ENCODE data around the gene TMEM14B.

The TMEM14B gene

DNA sequence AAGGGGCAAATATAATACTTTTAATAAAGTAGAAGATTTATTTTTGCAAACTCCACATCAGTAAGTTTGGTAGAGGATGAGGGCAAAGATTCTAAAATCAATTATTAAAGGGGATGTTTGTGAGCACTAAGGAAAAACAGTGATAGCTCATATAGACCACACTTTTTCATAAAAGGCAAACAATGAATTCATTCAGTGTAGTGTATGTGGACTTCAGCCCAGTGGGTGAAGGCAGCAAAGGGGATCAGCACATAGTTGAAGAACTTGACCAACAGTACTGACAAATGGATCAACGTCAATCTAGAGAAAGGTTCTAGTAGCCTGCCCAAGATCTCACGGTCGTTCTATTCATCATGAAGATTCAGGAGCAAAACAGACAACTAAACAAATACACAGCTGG lies 45.4 kb downstream of the TMEM14B start:
- CTCF ChIA-PET, result no interaction called here
- no peak for TF ChIP-seq L3MBTL2 (conservative IDR thresholded peaks at IDR 0.05)
- no peak for TF ChIP-seq ARNT (IDR thresholded peaks at IDR 0.05)
- no peak for TF ChIP-seq FOXM1 (IDR thresholded peaks at IDR 0.05; ENCODE audit: borderline replicate concordance)
- no peak for TF ChIP-seq PKNOX1 (IDR thresholded peaks at IDR 0.05)
- TF ChIP-seq ELF4 (IDR thresholded peaks at IDR 0.05), result no peak
- no peak for TF ChIP-seq CTBP1 (IDR thresholded peaks at IDR 0.05; ENCODE audit: borderline replicate concordance)
- no peak for TF ChIP-seq SP1 (IDR thresholded peaks at IDR 0.05)
- no peak for TF ChIP-seq FOXA1 (IDR thresholded peaks at IDR 0.05)
- TF ChIP-seq LEF1 (IDR thresholded peaks at IDR 0.05; ENCODE audit: borderline replicate concordance), result no peak
- no peak for TF ChIP-seq BHLHE40 (IDR thresholded peaks at IDR 0.05; ENCODE audit: borderline replicate concordance)
- no peak for TF ChIP-seq HDGF (IDR thresholded peaks at IDR 0.05; ENCODE audit: borderline replicate concordance)
- TF ChIP-seq FOXK2 (IDR thresholded peaks at IDR 0.05), result no peak
- TF ChIP-seq SUZ12 (IDR thresholded peaks at IDR 0.05), result no peak
- no peak for DNase-seq (ENCODE audit: extremely low spot score)
- POLR2A ChIA-PET, result no interaction called here

- CTCF ChIA-PET, result no interaction called here
These were observed 46.1 kb downstream of the TMEM14B start for GRCh38 chr6:10793695-10794094.

GRCh38 chr6:10794239-10794638 lies 46.6 kb downstream of the TMEM14B start:
- DNase-seq (ENCODE audit: extremely low spot score), result no peak
- POLR2A ChIA-PET, result no interaction called here
- CTCF ChIA-PET, result no interaction called here
- TF ChIP-seq LEF1 (IDR thresholded peaks at IDR 0.05; ENCODE audit: borderline replicate concordance) (no peak), FOXK2 (IDR thresholded peaks at IDR 0.05) (no peak), FOXM1 (IDR thresholded peaks at IDR 0.05; ENCODE audit: borderline replicate concordance) (no peak), PKNOX1 (IDR thresholded peaks at IDR 0.05) (no peak), ARNT (IDR thresholded peaks at IDR 0.05) (no peak), L3MBTL2 (conservative IDR thresholded peaks at IDR 0.05) (no peak), ELF4 (IDR thresholded peaks at IDR 0.05) (no peak), BHLHE40 (IDR thresholded peaks at IDR 0.05; ENCODE audit: borderline replicate concordance) (no peak), SP1 (IDR thresholded peaks at IDR 0.05) (no peak), CTBP1 (IDR thresholded peaks at IDR 0.05; ENCODE audit: borderline replicate concordance) (no peak), TARDBP (IDR thresholded peaks at IDR 0.05) (no peak), HDGF (IDR thresholded peaks at IDR 0.05; ENCODE audit: borderline replicate concordance) (no peak), SUZ12 (IDR thresholded peaks at IDR 0.05) (no peak), ZNF384 (IDR thresholded peaks at IDR 0.05) (no peak), NFRKB (IDR thresholded peaks at IDR 0.05) (no peak)

More at GRCh38 chr6:10793695-10794094, 46.1 kb downstream of the TMEM14B start:
- TF ChIP-seq NFRKB (IDR thresholded peaks at IDR 0.05), result no peak
- POLR2A ChIA-PET, result no interaction called here
- no peak for DNase-seq (ENCODE audit: extremely low spot score)

DNA sequence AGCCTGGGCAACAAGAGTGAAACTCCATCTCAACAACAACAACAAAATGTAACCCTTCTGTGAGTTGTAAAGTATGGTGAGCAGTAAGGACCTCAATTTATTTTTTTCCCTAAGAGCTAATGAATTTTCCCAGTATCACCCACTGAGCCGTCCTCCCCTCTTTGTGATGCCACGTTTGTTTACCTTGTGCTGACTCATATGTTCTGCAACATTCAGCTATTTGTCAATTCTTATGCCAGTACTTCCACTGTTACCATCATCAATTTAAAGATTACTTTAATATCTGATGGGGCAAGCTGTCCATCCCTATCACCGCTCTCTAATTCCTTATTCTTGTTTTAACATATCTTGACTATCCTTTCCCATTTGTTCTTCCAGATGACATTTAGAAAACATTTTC lies 53.2 kb downstream of the TMEM14B start:
- no peak for DNase-seq (ENCODE audit: extremely low spot score)
- CTCF ChIA-PET, result interaction anchor here (0.7 to 2.5 kb wide), 2 partner anchors 288 to 322 kb away, joined by 3 to 15 read pairs; no protein-coding TSS in a partner anchor
- TF ChIP-seq L3MBTL2 (conservative IDR thresholded peaks at IDR 0.05), result no peak
- TF ChIP-seq LEF1 (IDR thresholded peaks at IDR 0.05; ENCODE audit: borderline replicate concordance), result no peak
- no peak for TF ChIP-seq FOXM1 (IDR thresholded peaks at IDR 0.05; ENCODE audit: borderline replicate concordance)
- POLR2A ChIA-PET, result no interaction called here

GRCh38 chr6:10801224-10801848 lies 53.7 kb downstream of the TMEM14B start:
- ChIA-PET CTCF (interaction anchor here (2.5 kb wide), 1 partner anchor 323 kb away, joined by 15 read pairs; no protein-coding TSS in a partner anchor), POLR2A (no interaction called here)
- no peak for TF ChIP-seq ZNF384 (IDR thresholded peaks at IDR 0.05)
- no peak for TF ChIP-seq FOXA1 (IDR thresholded peaks at IDR 0.05)
- TF ChIP-seq NFRKB (IDR thresholded peaks at IDR 0.05), result no peak
- TF ChIP-seq ELF4 (IDR thresholded peaks at IDR 0.05), result no peak
- TF ChIP-seq HDGF (IDR thresholded peaks at IDR 0.05; ENCODE audit: borderline replicate concordance), result no peak
- TF ChIP-seq FOXM1 (IDR thresholded peaks at IDR 0.05; ENCODE audit: borderline replicate concordance), result no peak
- no peak for TF ChIP-seq SUZ12 (IDR thresholded peaks at IDR 0.05)
- no peak for TF ChIP-seq SP1 (IDR thresholded peaks at IDR 0.05)
- TF ChIP-seq CTBP1 (IDR thresholded peaks at IDR 0.05; ENCODE audit: borderline replicate concordance), result no peak
- TF ChIP-seq LEF1 (IDR thresholded peaks at IDR 0.05; ENCODE audit: borderline replicate concordance), result no peak
- DNase-seq (ENCODE audit: extremely low spot score), result peak; percentile 80

Measured in HEK293T (cell line).